ENCODE measurements around the gene OR5K4.

Gene OR5K4

DNA sequence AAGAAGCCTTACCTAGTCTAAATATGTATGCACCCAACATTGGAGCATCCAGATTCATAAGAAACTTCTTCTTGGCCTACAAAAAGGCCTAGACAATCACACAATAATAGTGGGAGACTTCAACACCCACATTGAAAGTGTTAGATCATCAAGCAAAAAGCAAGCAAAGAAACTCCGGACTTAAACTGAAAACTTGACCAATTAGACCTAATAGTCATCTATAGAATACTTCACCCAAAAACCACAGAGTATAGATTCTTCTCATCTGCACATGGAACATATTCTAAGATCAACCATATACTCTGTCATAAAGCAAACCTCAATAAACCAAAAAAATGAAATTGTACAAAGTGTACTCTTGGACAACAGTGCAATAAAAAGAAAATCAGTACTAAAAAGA, 22.3 kb upstream of the OR5K4 start:
- H3K36me3 ChIP-seq (ENCODE audit: low read depth): no peaks in the 10 kb centered on the region
- peaks cover 7% of the 10 kb centered on the region for H3K27me3 ChIP-seq (ENCODE audit: insufficient read depth, poor library complexity, severe bottlenecking)

DNA sequence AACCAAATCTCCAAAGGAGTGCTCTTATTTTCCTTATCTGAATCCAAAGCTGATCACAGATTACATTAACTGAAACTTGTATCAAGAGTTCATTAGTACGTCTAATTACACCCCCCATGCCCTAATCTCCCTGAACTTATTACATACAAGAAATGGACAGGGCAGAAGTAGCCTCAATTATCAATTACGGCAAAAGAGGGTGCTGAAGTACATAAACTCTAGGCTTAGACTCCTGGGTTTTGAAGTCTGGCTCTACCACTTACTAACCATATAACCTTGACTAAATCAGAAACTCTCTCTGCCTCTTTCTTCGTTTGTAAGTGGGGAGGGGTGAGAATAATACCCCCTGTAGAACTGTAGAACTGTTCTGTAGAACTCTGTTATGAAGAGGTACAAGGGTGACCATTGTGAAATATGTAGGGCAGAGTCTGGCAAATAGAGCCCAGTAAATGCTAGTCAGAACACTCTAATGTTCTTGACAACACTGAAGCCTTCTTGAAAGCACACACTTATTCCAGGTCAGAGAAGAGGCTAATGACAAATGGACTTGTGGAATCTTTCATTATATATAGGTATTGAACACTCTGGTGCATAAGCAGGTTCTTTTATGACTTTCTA, 19.6 kb upstream of the OR5K4 start:
- TF ChIP-seq, protein P1, sequence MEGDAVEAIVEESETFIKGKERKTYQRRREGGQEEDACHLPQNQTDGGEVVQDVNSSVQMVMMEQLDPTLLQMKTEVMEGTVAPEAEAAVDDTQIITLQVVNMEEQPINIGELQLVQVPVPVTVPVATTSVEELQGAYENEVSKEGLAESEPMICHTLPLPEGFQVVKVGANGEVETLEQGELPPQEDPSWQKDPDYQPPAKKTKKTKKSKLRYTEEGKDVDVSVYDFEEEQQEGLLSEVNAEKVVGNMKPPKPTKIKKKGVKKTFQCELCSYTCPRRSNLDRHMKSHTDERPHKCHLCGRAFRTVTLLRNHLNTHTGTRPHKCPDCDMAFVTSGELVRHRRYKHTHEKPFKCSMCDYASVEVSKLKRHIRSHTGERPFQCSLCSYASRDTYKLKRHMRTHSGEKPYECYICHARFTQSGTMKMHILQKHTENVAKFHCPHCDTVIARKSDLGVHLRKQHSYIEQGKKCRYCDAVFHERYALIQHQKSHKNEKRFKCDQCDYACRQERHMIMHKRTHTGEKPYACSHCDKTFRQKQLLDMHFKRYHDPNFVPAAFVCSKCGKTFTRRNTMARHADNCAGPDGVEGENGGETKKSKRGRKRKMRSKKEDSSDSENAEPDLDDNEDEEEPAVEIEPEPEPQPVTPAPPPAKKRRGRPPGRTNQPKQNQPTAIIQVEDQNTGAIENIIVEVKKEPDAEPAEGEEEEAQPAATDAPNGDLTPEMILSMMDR (IDR thresholded peaks at IDR 0.05; ENCODE audit: poor library complexity, severe bottlenecking): no peak
- no peak overlapping the region for H3K4me3 ChIP-seq (ENCODE audit: severe bottlenecking)
- H3K4me1 ChIP-seq (ENCODE audit: insufficient read depth, poor library complexity, severe bottlenecking): no peaks in the 10 kb centered on the region
- H3K27ac ChIP-seq (ENCODE audit: poor library complexity, severe bottlenecking): no peak overlapping the region
- no peaks in the 10 kb centered on the region for H3K36me3 ChIP-seq (ENCODE audit: low read depth)
- DNase-seq (ENCODE audit: low spot score): no peak
- H3K27me3 ChIP-seq (ENCODE audit: insufficient read depth, poor library complexity, severe bottlenecking): peaks cover 7% of the 10 kb centered on the region
- no peaks in the 10 kb centered on the region for H3K9me3 ChIP-seq (ENCODE audit: severe bottlenecking)
- no peak for ATAC-seq (ENCODE audit: low read depth)

More for the DNA sequence above, 22.3 kb upstream of the OR5K4 start:
- H3K4me3 ChIP-seq (ENCODE audit: severe bottlenecking): no peak overlapping the region
- TF ChIP-seq, protein P1 (IDR thresholded peaks at IDR 0.05; ENCODE audit: poor library complexity, severe bottlenecking): no peak
- DNase-seq (ENCODE audit: low spot score) (no peak), ATAC-seq (ENCODE audit: low read depth) (no peak)
- H3K9me3 ChIP-seq (ENCODE audit: severe bottlenecking): no peaks in the 10 kb centered on the region
- no peak overlapping the region for H3K27ac ChIP-seq (ENCODE audit: poor library complexity, severe bottlenecking)
- no peaks in the 10 kb centered on the region for H3K4me1 ChIP-seq (ENCODE audit: insufficient read depth, poor library complexity, severe bottlenecking)

DNA sequence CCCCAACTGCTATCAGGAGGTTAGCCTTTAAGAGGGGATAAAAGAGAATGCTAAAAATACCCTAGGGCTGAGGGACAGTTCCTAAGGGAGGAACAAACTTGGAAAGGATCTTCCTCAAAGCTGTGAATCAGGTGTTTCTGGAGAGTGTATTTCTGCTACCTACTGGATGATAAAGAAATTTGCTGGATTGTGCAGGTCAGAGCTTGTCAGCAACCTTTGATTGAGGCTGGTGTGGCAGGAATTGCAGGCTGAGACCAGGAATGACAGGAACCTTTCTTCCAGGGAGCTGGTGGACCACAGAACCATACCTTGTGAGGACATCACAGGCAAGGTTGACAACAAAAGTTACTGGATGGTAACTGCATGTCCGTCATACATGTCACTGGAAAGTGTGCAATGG, 14.6 kb upstream of the OR5K4 start:
- TF ChIP-seq, protein P1 (IDR thresholded peaks at IDR 0.05; ENCODE audit: poor library complexity, severe bottlenecking): no peak
- H3K4me3 ChIP-seq (ENCODE audit: severe bottlenecking): no peak overlapping the region

DNA sequence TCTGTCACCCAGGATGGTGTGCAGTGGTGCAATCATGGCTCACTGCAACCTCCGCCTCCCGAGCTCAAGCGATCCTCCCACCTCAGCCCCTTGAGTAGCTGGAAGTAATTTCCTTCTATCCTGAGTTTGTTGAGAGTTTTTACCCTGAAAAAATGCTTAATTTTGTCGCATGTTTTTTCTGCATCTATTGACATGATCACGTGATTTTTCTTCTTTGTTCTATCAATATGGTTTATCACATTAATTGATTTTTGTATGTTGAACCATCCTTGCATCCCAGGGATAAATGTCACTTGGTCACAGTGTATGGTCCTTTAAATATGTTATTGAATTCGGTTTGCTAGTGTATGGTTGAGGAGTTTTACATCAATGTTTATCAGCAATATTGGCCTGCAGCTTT, 11.9 kb upstream of the OR5K4 start:
- TF ChIP-seq, protein P1 (IDR thresholded peaks at IDR 0.05; ENCODE audit: poor library complexity, severe bottlenecking): no peak
- Histone ChIP-seq H3K9me3 (ENCODE audit: severe bottlenecking) (no peaks in the 10 kb centered on the region), H3K27ac (ENCODE audit: poor library complexity, severe bottlenecking) (no peak overlapping the region), H3K4me1 (ENCODE audit: insufficient read depth, poor library complexity, severe bottlenecking) (no peaks in the 10 kb centered on the region), H3K27me3 (ENCODE audit: insufficient read depth, poor library complexity, severe bottlenecking) (no peaks in the 10 kb centered on the region), H3K4me3 (ENCODE audit: severe bottlenecking) (no peak overlapping the region), H3K36me3 (ENCODE audit: low read depth) (no peaks in the 10 kb centered on the region)
- no peak for DNase-seq (ENCODE audit: low spot score)
- ATAC-seq (ENCODE audit: low read depth): no peak

More for the DNA sequence above, 14.6 kb upstream of the OR5K4 start:
- Histone ChIP-seq H3K9me3 (ENCODE audit: severe bottlenecking) (no peaks in the 10 kb centered on the region), H3K27ac (ENCODE audit: poor library complexity, severe bottlenecking) (no peak overlapping the region), H3K36me3 (ENCODE audit: low read depth) (no peaks in the 10 kb centered on the region), H3K4me1 (ENCODE audit: insufficient read depth, poor library complexity, severe bottlenecking) (no peaks in the 10 kb centered on the region), H3K27me3 (ENCODE audit: insufficient read depth, poor library complexity, severe bottlenecking) (no peaks in the 10 kb centered on the region)
- no peak for ATAC-seq (ENCODE audit: low read depth)
- DNase-seq (ENCODE audit: low spot score): no peak

Data from RWPE2 (cell line).